GM12878 (cell line): ENCODE measurements around the gene MAP4K4. TPM values are rescaled to one million over a fixed set of nuclear protein-coding genes. Genes with fewer than 3 reads are reported as not detected.
"Not testable (repeated sequence)": the region's sequence is repeated elsewhere in the genome, so short reads cannot be mapped to it uniquely, and the experiment has no call there.

ENCODE experiments used
- ATAC-seq: fragments of 200-7000 bp; cut with Tn5 transposase; 3 replicates; pipeline ENCODE4 v1.9.1; 2020; ENCODE audit warnings: mild to moderate bottlenecking, moderate library complexity
- BruUV-seq: library from RNA; stranded (reverse); fragments of 400-500 nt; replicated peaks from 2 replicates; lab custom pipeline; 2021; lab: Mats Ljungman, UMichigan
- CTCF ChIA-PET: fragments of 300-600 bp; sonication (Branson Sonifier 250); formaldehyde crosslinking; extraction: SDS; loops from one replicate; lab custom pipeline; 2021; ENCODE audit warnings: inconsistent platforms; lab: Yijun Ruan, JAX
- POLR2A ChIA-PET: fragments of 350-600 bp; formaldehyde crosslinking; extraction: SDS; loops from one replicate; lab custom pipeline; 2021; ENCODE audit warnings: inconsistent platforms; lab: Charles Lee
- RAD21 ChIA-PET: fragments of 300-600 bp; sonication (Branson Sonifier 250); formaldehyde crosslinking; loops from one replicate; lab custom pipeline; 2023; ENCODE audit warnings: antibody characterized with exemption; ENCODE audit not compliant: unreplicated experiment; lab: Charles Lee
- SMC1A ChIA-PET: fragments of 300-600 bp; sonication (Branson Sonifier 250); formaldehyde crosslinking; loops from one replicate; lab custom pipeline; 2023; ENCODE audit not compliant: unreplicated experiment, uncharacterized antibody; lab: Charles Lee
- DNase-seq: peaks from one replicate; pipeline ENCODE4 v3.0.0-alpha.2; 2011; ENCODE audit warnings: low read depth, low spot score
- FAIRE-seq: peaks from 3 replicates; lab custom pipeline; 2011; peaks lifted over from hg19 to GRCh38; lab: Jason Lieb, UNC
- H2AFZ ChIP-seq: 2 replicates; pipeline ENCODE4 v1.6.0; 2011; ENCODE audit warnings: low read depth, low read length, control low read depth; ENCODE audit not compliant: control insufficient read depth
- H3K27ac ChIP-seq: 2 replicates; pipeline ENCODE4 v1.5.1; 2011; ENCODE audit warnings: control low read depth; ENCODE audit not compliant: control insufficient read depth, insufficient read depth
- H3K27me3 ChIP-seq, 2 experiments: replicated peaks in 1 of 2; 2 replicates each; pipeline versions ENCODE4 v1.6.0 to v1.6.1; 2011; ENCODE audit warnings: low read length in 1 of 2; ENCODE audit not compliant: control insufficient read depth in 2 of 2, insufficient read depth in 2 of 2
- H3K36me3 ChIP-seq, 2 experiments: 2 replicates each; pipeline ENCODE4 v1.5.1; 2011; ENCODE audit warnings: low read length in 1 of 2; ENCODE audit not compliant: control insufficient read depth in 2 of 2, insufficient read depth in 2 of 2
- H3K4me1 ChIP-seq: 2 replicates; pipeline ENCODE4 v1.6.1; 2011; ENCODE audit warnings: mild to moderate bottlenecking, low read length, moderate library complexity, mixed read lengths; ENCODE audit not compliant: control insufficient read depth, insufficient read depth
- H3K4me2 ChIP-seq: 2 replicates; pipeline ENCODE4 v1.6.0; 2011; ENCODE audit warnings: control low read depth; ENCODE audit not compliant: control insufficient read depth, insufficient read depth
- H3K4me3 ChIP-seq: fragments of 200-600 bp; sonication (generic); 2 replicates; pipeline ENCODE4 v1.5.1; 2016
- H3K79me2 ChIP-seq: 2 replicates; pipeline ENCODE4 v1.6.0; 2011; ENCODE audit warnings: low read length; ENCODE audit not compliant: control insufficient read depth, insufficient read depth
- H3K9ac ChIP-seq: 2 replicates; pipeline ENCODE4 v1.8.0; 2011; ENCODE audit warnings: low read length, control low read depth, mixed read lengths; ENCODE audit not compliant: control insufficient read depth, insufficient read depth
- H3K9me3 ChIP-seq: replicated peaks from 3 replicates; pipeline ENCODE4 v1.5.1; 2011; ENCODE audit warnings: mild to moderate bottlenecking, low read length; ENCODE audit not compliant: control insufficient read depth, insufficient read depth
- H4K20me1 ChIP-seq: 2 replicates; pipeline ENCODE4 v1.6.0; 2011; ENCODE audit not compliant: control insufficient read depth, insufficient read depth
- MXI1 ChIP-seq: fragments of 150-350 bp; IDR thresholded peaks from 2 replicates; pipeline ENCODE4 v1.6.1; 2011; ENCODE audit warnings: low read depth, mild to moderate bottlenecking, inconsistent platforms, low read length, improper control_type of control experiment
- NR2C1 ChIP-seq: fragments of 450-650 bp; IDR thresholded peaks from 2 replicates; pipeline ENCODE4 v1.6.1; 2017; ENCODE audit warnings: antibody characterized with exemption, mild to moderate bottlenecking, moderate library complexity
- PAX5 ChIP-seq: IDR thresholded peaks from 2 replicates; pipeline ENCODE4 v1.6.1; 2011; ENCODE audit warnings: low read depth, low read length, borderline replicate concordance
- POLR2AphosphoS5 ChIP-seq: IDR thresholded peaks from 2 replicates; pipeline ENCODE4 v1.6.1; 2011; ENCODE audit warnings: mild to moderate bottlenecking, low read length, inconsistent platforms
- SMAD1 ChIP-seq: fragments of 450-650 bp; IDR thresholded peaks from 2 replicates; pipeline ENCODE4 v1.6.1; 2018; ENCODE audit warnings: mild to moderate bottlenecking, low read depth; ENCODE audit not compliant: partially characterized antibody
- SMAD5 ChIP-seq: IDR thresholded peaks from 2 replicates; pipeline ENCODE4 v1.6.1; 2016; ENCODE audit warnings: antibody characterized with exemption, low read depth
- STAT1 ChIP-seq: fragments of 450-650 bp; conservative IDR thresholded peaks from 2 replicates; pipeline ENCODE4 v1.6.1; 2014; ENCODE audit warnings: antibody characterized with exemption, mild to moderate bottlenecking
- WGBS: methylation state at CpG from one replicate; pipeline ENCODE4 v1.1.6; 2016; ENCODE audit warnings: low lambda C conversion rate; ENCODE audit not compliant: insufficient replicate concordance, insufficient coverage; ENCODE audit errors: missing lambda C conversion rate; 5-methylcytosine and 5-hydroxymethylcytosine counted together
- in situ Hi-C: fragments of 300-500 bp; cut with MboI; formaldehyde crosslinking; loops from 9 replicates; pipeline ENCODE4 v1.14.3; 2018; ENCODE audit warnings: mixed read lengths
- intact Hi-C: fragments of 100-400 bp; cut with micrococcal nuclease; formaldehyde crosslinking; loops from one replicate; pipeline ENCODE4 v1.14.2; 2022; ENCODE audit not compliant: unreplicated experiment
- polyA plus RNA-seq, 11 experiments: library from polyadenylated mRNA; depleted of rRNA in 4 of 11; unstranded in 6 of 11; stranded (reverse) in 5 of 11; fragments of >200 nt; fragmentation: Nextera tagmentation in 4 of 11; fragmentation: Illumina TruSeq in 1 of 11; extraction: Ambion mirVana in 4 of 11; extraction: Trizol in 1 of 11; gene quantifications; 1 replicate in 1 of 11; 2 replicates in 10 of 11; pipeline versions ENCODE4 v1.2.1 to v1.2.3, GENCODE V29; 2011 to 2016; ENCODE audit warnings: inconsistent platforms in 2 of 11, missing spikeins in 2 of 11, low read depth in 1 of 11
- total RNA-seq, 4 experiments: library from RNA; depleted of rRNA in 3 of 4; stranded (reverse); fragments of >200 nt in 3 of 4; fragmentation: Illumina TruSeq in 1 of 4; extraction: Trizol in 1 of 4; gene quantifications; 2 replicates each; pipeline versions ENCODE4 v1.2.1 to v1.2.3, GENCODE V29; 2013 to 2021
- TF ChIP-seq, protein P1 (sequence below): IDR thresholded peaks from 2 replicates; pipeline ENCODE4 v1.6.1; 2012; ENCODE audit warnings: low read depth, low read length, improper control_type of control experiment
- TF ChIP-seq, protein P2 (sequence below), 3 experiments: IDR thresholded peaks in 2 of 3; conservative IDR thresholded peaks in 1 of 3; 2 replicates each; pipeline ENCODE4 v1.5.1; 2011; ENCODE audit warnings: low read depth in 3 of 3, low read length in 3 of 3, mild to moderate bottlenecking in 3 of 3, control low read depth in 2 of 3, moderate library complexity in 2 of 3, inconsistent platforms in 1 of 3, mixed read lengths in 1 of 3; ENCODE audit not compliant: control insufficient read depth in 2 of 3, insufficient read depth in 1 of 3; ENCODE audit errors: extremely low read depth in 1 of 3

Gene MAP4K4
- total and polyA plus RNA-seq, 10 of the 15 experiments (the other 5 are each of a cell fraction or from before 2014, with no cell fraction given), result 1.9 to 50.4 (median 9.7) TPM

DNA sequence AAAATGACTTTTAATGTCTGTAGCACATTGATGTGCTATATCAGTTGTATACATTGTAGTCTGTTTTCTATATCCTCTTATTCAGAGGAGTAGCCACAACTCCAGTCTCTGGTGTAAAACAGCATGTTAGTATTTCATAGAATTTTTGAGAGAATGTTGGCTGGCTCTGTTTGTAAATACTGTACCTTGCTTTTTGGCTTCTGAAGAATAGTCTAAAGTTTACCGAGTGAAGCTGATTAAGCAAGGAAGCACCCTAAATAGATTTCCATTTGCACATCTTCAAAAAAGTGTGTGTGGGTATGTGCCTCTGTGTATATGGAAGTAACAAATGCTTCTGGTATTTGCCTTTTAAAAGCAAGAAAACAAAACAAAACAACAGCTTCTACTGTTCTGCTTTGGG lies 50.5 kb downstream of the MAP4K4 start (continued):
- TF ChIP-seq, protein P1, sequence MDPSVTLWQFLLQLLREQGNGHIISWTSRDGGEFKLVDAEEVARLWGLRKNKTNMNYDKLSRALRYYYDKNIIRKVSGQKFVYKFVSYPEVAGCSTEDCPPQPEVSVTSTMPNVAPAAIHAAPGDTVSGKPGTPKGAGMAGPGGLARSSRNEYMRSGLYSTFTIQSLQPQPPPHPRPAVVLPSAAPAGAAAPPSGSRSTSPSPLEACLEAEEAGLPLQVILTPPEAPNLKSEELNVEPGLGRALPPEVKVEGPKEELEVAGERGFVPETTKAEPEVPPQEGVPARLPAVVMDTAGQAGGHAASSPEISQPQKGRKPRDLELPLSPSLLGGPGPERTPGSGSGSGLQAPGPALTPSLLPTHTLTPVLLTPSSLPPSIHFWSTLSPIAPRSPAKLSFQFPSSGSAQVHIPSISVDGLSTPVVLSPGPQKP, result no peak
- TF ChIP-seq MXI1 (no peak), SMAD1 (no peak), SMAD5 (no peak), STAT1 (no peak), PAX5 (no peak), POLR2AphosphoS5 (no peak), NR2C1 (no peak)
- TF ChIP-seq, protein P2, sequence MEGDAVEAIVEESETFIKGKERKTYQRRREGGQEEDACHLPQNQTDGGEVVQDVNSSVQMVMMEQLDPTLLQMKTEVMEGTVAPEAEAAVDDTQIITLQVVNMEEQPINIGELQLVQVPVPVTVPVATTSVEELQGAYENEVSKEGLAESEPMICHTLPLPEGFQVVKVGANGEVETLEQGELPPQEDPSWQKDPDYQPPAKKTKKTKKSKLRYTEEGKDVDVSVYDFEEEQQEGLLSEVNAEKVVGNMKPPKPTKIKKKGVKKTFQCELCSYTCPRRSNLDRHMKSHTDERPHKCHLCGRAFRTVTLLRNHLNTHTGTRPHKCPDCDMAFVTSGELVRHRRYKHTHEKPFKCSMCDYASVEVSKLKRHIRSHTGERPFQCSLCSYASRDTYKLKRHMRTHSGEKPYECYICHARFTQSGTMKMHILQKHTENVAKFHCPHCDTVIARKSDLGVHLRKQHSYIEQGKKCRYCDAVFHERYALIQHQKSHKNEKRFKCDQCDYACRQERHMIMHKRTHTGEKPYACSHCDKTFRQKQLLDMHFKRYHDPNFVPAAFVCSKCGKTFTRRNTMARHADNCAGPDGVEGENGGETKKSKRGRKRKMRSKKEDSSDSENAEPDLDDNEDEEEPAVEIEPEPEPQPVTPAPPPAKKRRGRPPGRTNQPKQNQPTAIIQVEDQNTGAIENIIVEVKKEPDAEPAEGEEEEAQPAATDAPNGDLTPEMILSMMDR (IDR thresholded peaks at IDR 0.05 in 2 of 3, conservative IDR thresholded peaks at IDR 0.05 in 1 of 3; ENCODE audit: control insufficient read depth in 2 of 3, extremely low read depth in 1 of 3, insufficient read depth in 1 of 3, low read depth in 3 of 3, low read length in 3 of 3), result no peak

DNA sequence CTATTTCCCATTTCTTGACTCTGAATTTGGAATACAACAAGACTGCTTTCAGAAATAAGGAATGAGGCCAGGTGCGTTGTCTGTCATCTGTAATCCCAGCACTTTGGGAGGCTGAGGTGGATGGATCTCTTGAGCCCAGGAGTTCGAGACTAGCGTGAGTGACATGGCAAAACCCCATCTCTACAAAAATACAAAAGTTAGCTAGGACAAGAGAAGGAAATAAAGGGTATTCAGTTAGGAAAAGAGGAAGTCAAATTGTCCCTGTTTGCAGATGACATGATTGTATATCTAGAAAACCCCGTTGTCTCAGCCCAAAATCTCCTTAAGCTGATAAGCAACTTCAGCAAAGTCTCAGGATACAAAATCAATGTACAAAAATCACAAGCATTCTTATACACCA lies 51.0 kb downstream of the MAP4K4 start:
- H3K4me3 ChIP-seq, SMC1A ChIA-PET, H3K27me3 ChIP-seq, in situ Hi-C loops, POLR2A ChIA-PET, H3K4me2 ChIP-seq, H3K27ac ChIP-seq, H4K20me1 ChIP-seq, H3K9me3 ChIP-seq, RAD21 ChIA-PET, FAIRE-seq, H2AFZ ChIP-seq, intact Hi-C loops, H3K79me2 ChIP-seq, ATAC-seq, DNase-seq, H3K36me3 ChIP-seq, H3K9ac ChIP-seq, BruUV-seq: not testable (repeated sequence)
- peaks cover 22% of the 10 kb centered on the region for H3K4me1 ChIP-seq
- WGBS, result 51% methylated on average over 4 of the region's 4 CpGs
- CTCF ChIA-PET, result interaction anchor here (1.5 kb wide), 1 partner anchor 22 kb away, joined by 5 read pairs; no protein-coding TSS in a partner anchor
